GM13976 (cell line): Measurements from ENCODE around the gene ENAH.
"Not testable (repeated sequence)": the region's sequence is repeated elsewhere in the genome, so short reads cannot be mapped to it uniquely, and the experiment has no call there.

ENCODE experiments used
- DNase-seq: peaks from one replicate; pipeline ENCODE4 v3.0.0; 2012; ENCODE audit warnings: low spot score
- CTCF ChIP-seq: IDR thresholded peaks from 2 replicates; pipeline ENCODE4 v1.5.1; 2012; ENCODE audit warnings: borderline replicate concordance, mild to moderate bottlenecking; ENCODE audit not compliant: insufficient read depth; ENCODE audit errors: extremely low read depth, missing control alignments, control extremely low read depth
- in situ Hi-C: fragments of 300-500 bp; cut with MboI; formaldehyde crosslinking; loops from one replicate; pipeline ENCODE4 v1.12.0; 2022; ENCODE audit warnings: low sequenced_read_pairs, mixed read lengths, inconsistent platforms; ENCODE audit not compliant: unreplicated experiment

ENAH gene

GRCh38 chr1:225652729-225653462 lies at the start of gene ENAH:
Gene ENAH, minus strand, starts transcription at chr1:225653123. Its CDS starts 433 bp downstream, at chr1:225652690.
- TF ChIP-seq CTCF: no peak
- DNase-seq: peak; percentile 75
- in situ Hi-C loops: no loop called here

- no peak for TF ChIP-seq CTCF
- in situ Hi-C loops: no loop called here
- no peak for DNase-seq
Observed at GRCh38 chr1:225700889-225701465, 48.1 kb upstream of the ENAH start.

DNA sequence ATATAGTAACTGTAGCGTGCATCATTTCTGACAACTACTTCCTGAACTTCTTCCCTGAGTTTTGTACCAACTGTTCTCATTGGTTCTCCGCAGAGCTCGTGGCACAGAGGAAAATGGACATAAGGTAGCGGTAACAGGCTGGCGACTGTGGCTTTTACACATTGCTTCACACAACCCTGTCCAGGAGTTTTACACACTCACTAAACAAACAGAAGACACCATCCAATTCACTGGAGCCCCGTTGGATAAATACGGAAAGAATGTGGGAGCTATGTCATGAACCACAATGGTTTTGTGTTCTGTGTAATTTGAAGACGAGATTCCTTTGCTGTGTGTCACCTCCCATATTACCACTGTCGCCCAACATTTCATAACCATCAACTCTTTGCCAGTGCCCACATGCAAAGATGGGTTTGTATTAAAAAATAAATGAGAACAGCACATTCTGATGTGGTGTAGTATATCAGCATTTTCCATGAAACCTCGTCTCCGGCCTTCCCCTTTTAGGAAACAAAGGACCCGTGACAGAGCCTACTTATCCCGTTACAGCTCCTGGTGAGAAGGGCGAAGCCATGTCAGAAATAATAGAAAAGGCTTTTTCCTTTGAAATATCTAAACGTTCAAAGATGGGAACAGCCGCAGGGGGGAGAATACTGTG lies 47.4 kb upstream of the ENAH start:
- in situ Hi-C loops: no loop called here
- no peak for TF ChIP-seq CTCF
- DNase-seq: no peak

DNA sequence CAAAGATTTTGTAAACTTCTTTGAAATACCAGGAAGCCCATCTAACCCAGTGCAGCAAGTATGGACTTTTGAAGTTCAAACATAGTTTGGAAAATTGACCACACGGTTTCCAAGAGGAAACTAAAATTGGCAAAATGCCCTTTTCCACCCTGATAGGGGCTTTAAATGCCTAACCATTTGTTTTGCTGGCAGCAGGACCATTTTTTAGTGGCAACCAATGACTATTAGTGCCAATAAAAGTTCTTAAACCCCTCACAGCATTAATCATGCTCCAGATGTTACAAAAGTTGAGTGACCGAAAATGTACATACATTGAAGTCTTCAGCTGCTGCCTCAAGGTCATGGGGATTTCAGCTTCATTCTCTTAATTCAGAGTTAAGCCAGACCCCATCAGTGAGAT lies 46.4 kb upstream of the ENAH start:
- DNase-seq: no peak
- in situ Hi-C loops: no loop called here
- TF ChIP-seq CTCF: no peak

- in situ Hi-C loops, DNase-seq: not testable (repeated sequence)
Observed at GRCh38 chr1:225698194-225698593, 45.3 kb upstream of the ENAH start.

DNA sequence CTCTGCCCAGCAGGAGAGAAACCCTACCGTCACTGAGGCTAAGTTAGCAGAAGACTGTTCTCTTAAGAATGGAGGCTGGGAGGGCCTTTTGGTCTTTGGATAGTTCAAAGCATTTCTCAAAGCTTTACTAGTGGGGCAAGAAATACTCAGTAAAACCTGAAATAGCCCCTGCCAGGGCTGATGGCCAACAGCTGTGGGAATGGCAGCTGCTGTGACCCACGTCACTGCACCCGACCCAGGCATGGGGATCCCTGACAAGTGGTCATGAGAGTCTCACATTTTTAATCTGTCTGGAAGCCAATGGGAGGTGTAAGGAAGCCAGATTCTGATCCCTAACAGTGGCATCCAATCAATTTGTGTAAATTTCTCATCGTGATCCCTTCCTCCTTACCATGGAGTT lies 44.5 kb upstream of the ENAH start:
- in situ Hi-C loops: no loop called here
- TF ChIP-seq CTCF: no peak
- DNase-seq: no peak
